HCT116 (cell line): Measurements from ENCODE around the gene TENM4.

Experiments
- POLR2AphosphoS5 ChIP-seq: IDR thresholded peaks from 2 replicates; pipeline ENCODE4 v1.6.1; 2011; ENCODE audit warnings: mild to moderate bottlenecking, low read depth, low read length, moderate library complexity
- RAD21 ChIP-seq: IDR thresholded peaks from 2 replicates; pipeline ENCODE4 v1.6.1; 2012; ENCODE audit warnings: low read depth, mild to moderate bottlenecking
- SP1 ChIP-seq: IDR thresholded peaks from 2 replicates; pipeline ENCODE4 v1.6.1; 2012; ENCODE audit warnings: low read depth
- TF ChIP-seq, protein P1 (sequence below), 3 experiments: fragments of 200-600 bp in 1 of 3; sonication (generic) in 1 of 3; IDR thresholded peaks in 2 of 3; conservative IDR thresholded peaks in 1 of 3; 2 replicates each; pipeline ENCODE4 v1.5.1; 2012 to 2017; ENCODE audit warnings: low read depth in 2 of 3, low read length in 2 of 3, antibody characterized with exemption in 1 of 3, borderline replicate concordance in 1 of 3, control low read depth in 1 of 3, mild to moderate bottlenecking in 1 of 3, mixed read lengths in 1 of 3, mixed run types in 1 of 3, moderate library complexity in 1 of 3; ENCODE audit not compliant: insufficient read depth in 1 of 3

DNA sequence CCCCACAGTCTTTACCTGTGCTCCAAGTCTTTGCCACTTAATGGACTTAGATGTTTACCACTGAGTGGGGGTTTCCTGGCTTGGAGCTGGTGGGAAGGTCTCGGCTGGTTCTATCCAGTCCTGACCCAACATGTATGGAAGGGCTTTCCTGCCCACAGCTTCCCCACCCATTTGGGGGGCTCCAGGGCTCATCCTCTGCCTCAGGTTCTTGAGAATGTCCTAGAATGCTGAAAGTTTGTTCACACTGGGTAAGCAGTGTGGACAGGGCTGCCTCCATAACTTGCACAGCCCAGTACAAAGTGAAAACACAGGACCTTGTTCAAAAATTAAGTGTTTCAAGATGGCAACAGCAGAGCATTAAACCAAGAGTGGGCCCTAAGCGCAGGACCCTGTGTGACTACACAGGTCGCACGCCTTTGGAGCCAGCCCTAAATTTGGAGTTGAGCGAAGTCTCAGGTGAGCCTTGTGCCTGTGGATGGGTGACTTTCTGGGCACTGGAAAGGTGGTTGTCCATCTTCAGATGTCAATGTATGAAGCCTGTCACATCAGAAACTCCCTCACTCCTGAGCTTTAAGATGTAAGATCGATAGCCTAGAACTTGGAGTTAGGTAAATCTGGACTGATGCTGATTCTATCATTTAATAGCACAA, 793.4 kb downstream of the TENM4 start:
- TF ChIP-seq SP1 = no peak
- no peak for TF ChIP-seq RAD21
- TF ChIP-seq, protein P1, sequence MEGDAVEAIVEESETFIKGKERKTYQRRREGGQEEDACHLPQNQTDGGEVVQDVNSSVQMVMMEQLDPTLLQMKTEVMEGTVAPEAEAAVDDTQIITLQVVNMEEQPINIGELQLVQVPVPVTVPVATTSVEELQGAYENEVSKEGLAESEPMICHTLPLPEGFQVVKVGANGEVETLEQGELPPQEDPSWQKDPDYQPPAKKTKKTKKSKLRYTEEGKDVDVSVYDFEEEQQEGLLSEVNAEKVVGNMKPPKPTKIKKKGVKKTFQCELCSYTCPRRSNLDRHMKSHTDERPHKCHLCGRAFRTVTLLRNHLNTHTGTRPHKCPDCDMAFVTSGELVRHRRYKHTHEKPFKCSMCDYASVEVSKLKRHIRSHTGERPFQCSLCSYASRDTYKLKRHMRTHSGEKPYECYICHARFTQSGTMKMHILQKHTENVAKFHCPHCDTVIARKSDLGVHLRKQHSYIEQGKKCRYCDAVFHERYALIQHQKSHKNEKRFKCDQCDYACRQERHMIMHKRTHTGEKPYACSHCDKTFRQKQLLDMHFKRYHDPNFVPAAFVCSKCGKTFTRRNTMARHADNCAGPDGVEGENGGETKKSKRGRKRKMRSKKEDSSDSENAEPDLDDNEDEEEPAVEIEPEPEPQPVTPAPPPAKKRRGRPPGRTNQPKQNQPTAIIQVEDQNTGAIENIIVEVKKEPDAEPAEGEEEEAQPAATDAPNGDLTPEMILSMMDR (IDR thresholded peaks at IDR 0.05 in 2 of 3, conservative IDR thresholded peaks at IDR 0.05 in 1 of 3; ENCODE audit: borderline replicate concordance in 1 of 3, insufficient read depth in 1 of 3, low read depth in 2 of 3, low read length in 2 of 3) = no peak
- TF ChIP-seq POLR2AphosphoS5 = no peak
